ENCODE results near the gene GATA6. TPM values are rescaled to one million over a fixed set of nuclear protein-coding genes. Genes with fewer than 3 reads are reported as not detected.

Gene GATA6
- total RNA-seq, 1 donor from 2014 or later, result not detected

GRCh38 chr18:22159014-22159413 is 10.4 kb upstream of the GATA6 start:
- H3K9me3 Mint-ChIP-seq, result no peaks in the 10 kb centered on the region
- H3K36me3 Mint-ChIP-seq (ENCODE audit: low read depth), result no peaks in the 10 kb centered on the region
- H3K27ac Mint-ChIP-seq, result no peak overlapping the region
- intact Hi-C loops (cut with micrococcal nuclease), result no loop called here
- H3K4me3 Mint-ChIP-seq, result no peak overlapping the region
- H3K27me3 Mint-ChIP-seq, result peaks cover 16% of the 10 kb centered on the region
- H3K4me1 Mint-ChIP-seq, result no peaks in the 10 kb centered on the region
- DNase-seq, result no peak

- Mint-ChIP-seq H3K4me3 (no peak overlapping the region), H3K27ac (no peak overlapping the region), H3K4me1 (no peaks in the 10 kb centered on the region), H3K27me3 (peaks cover 29% of the 10 kb centered on the region), H3K9me3 (no peaks in the 10 kb centered on the region), H3K36me3 (ENCODE audit: low read depth) (peaks cover 1% of the 10 kb centered on the region)
- intact Hi-C loops (cut with micrococcal nuclease), result no loop called here
- DNase-seq, result no peak
These were observed 8.3 kb upstream of the GATA6 start for GRCh38 chr18:22161090-22161489.

GRCh38 chr18:22163416-22164161 is 5.8 kb upstream of the GATA6 start:
- H3K36me3 Mint-ChIP-seq (ENCODE audit: low read depth), result peaks cover 6% of the 10 kb centered on the region
- intact Hi-C loops (cut with micrococcal nuclease), result no loop called here
- peaks cover 5% of the 10 kb centered on the region for H3K4me1 Mint-ChIP-seq
- peaks cover 53% of the 10 kb centered on the region for H3K27me3 Mint-ChIP-seq
- H3K9me3 Mint-ChIP-seq, result no peaks in the 10 kb centered on the region
- H3K4me3 Mint-ChIP-seq, result no peak overlapping the region
- DNase-seq, result no peak
- no peak overlapping the region for H3K27ac Mint-ChIP-seq

- Mint-ChIP-seq H3K9me3 (no peaks in the 10 kb centered on the region), H3K27ac (no peak overlapping the region), H3K27me3 (peaks cover 59% of the 10 kb centered on the region), H3K4me1 (peaks cover 9% of the 10 kb centered on the region), H3K4me3 (no peak overlapping the region), H3K36me3 (ENCODE audit: low read depth) (peaks cover 7% of the 10 kb centered on the region)
- no peak for DNase-seq
- intact Hi-C loops (cut with micrococcal nuclease), result loop anchor here (5.0 kb wide), 3 partner anchors 183 to 922 kb away; partner anchors contain the start of gene GREB1L
These were observed 4.9 kb upstream of the GATA6 start for GRCh38 chr18:22164337-22165048.

- Mint-ChIP-seq H3K27me3 (peaks cover 65% of the 10 kb centered on the region), H3K4me3 (peak overlapping the region; percentile 32), H3K36me3 (ENCODE audit: low read depth) (peaks cover 9% of the 10 kb centered on the region), H3K9me3 (no peaks in the 10 kb centered on the region), H3K27ac (peak overlapping the region; percentile 66), H3K4me1 (peaks cover 12% of the 10 kb centered on the region)
- intact Hi-C loops (cut with micrococcal nuclease), result loop anchor here (5.0 kb wide), 3 partner anchors 182 to 923 kb away; partner anchors contain the start of gene GREB1L
- no peak for DNase-seq
These were observed 4.3 kb upstream of the GATA6 start for GRCh38 chr18:22165049-22165602.

- peaks cover 11% of the 10 kb centered on the region for H3K36me3 Mint-ChIP-seq (ENCODE audit: low read depth)
- intact Hi-C loops (cut with micrococcal nuclease), result loop anchor here (5.0 kb wide), 3 partner anchors 182 to 923 kb away; partner anchors contain the start of gene GREB1L
- H3K27ac Mint-ChIP-seq, result no peak overlapping the region
- no peaks in the 10 kb centered on the region for H3K9me3 Mint-ChIP-seq
- H3K27me3 Mint-ChIP-seq, result peaks cover 70% of the 10 kb centered on the region
- H3K4me1 Mint-ChIP-seq, result peaks cover 14% of the 10 kb centered on the region
- DNase-seq, result no peak
- no peak overlapping the region for H3K4me3 Mint-ChIP-seq
These were observed 3.8 kb upstream of the GATA6 start for GRCh38 chr18:22165603-22166068.

- no peak for DNase-seq
- H3K27me3 Mint-ChIP-seq, result peaks cover 74% of the 10 kb centered on the region
- intact Hi-C loops (cut with micrococcal nuclease), result loop anchor here (5.0 kb wide), 3 partner anchors 181 to 924 kb away; partner anchors contain the start of gene GREB1L
- H3K27ac Mint-ChIP-seq, result peak overlapping the region; percentile 37
- H3K36me3 Mint-ChIP-seq (ENCODE audit: low read depth), result peaks cover 11% of the 10 kb centered on the region
- H3K9me3 Mint-ChIP-seq, result no peaks in the 10 kb centered on the region
- peaks cover 17% of the 10 kb centered on the region for H3K4me1 Mint-ChIP-seq
- no peak overlapping the region for H3K4me3 Mint-ChIP-seq
These were observed 3.1 kb upstream of the GATA6 start for GRCh38 chr18:22166069-22166950.

GRCh38 chr18:22167091-22167470 is 2.3 kb upstream of the GATA6 start:
- Mint-ChIP-seq H3K27ac (no peak overlapping the region), H3K4me3 (no peak overlapping the region), H3K27me3 (peaks cover 71% of the 10 kb centered on the region), H3K9me3 (no peaks in the 10 kb centered on the region), H3K36me3 (ENCODE audit: low read depth) (peaks cover 11% of the 10 kb centered on the region), H3K4me1 (peaks cover 17% of the 10 kb centered on the region)
- no peak for DNase-seq
- intact Hi-C loops (cut with micrococcal nuclease), result loop anchor here (5.0 kb wide), 3 partner anchors 180 to 925 kb away; partner anchors contain the start of gene GREB1L

- DNase-seq, result no peak
- no peak overlapping the region for H3K4me3 Mint-ChIP-seq
- intact Hi-C loops (cut with micrococcal nuclease), result loop anchor here (5.0 kb wide), 3 partner anchors 180 to 925 kb away; partner anchors contain the start of gene GREB1L
- H3K27me3 Mint-ChIP-seq, result peaks cover 72% of the 10 kb centered on the region
- H3K27ac Mint-ChIP-seq, result no peak overlapping the region
- H3K36me3 Mint-ChIP-seq (ENCODE audit: low read depth), result peaks cover 11% of the 10 kb centered on the region
- peaks cover 17% of the 10 kb centered on the region for H3K4me1 Mint-ChIP-seq
- no peaks in the 10 kb centered on the region for H3K9me3 Mint-ChIP-seq
These were observed 1.7 kb upstream of the GATA6 start for GRCh38 chr18:22167471-22168241.

GRCh38 chr18:22168360-22168921 is 948 bp upstream of the GATA6 start:
- H3K27me3 Mint-ChIP-seq, result peaks cover 76% of the 10 kb centered on the region
- peak overlapping the region; percentile 51 for H3K27ac Mint-ChIP-seq
- no peaks in the 10 kb centered on the region for H3K9me3 Mint-ChIP-seq
- H3K4me3 Mint-ChIP-seq, result peak overlapping the region; percentile 54
- intact Hi-C loops (cut with micrococcal nuclease), result loop anchor here (5.0 kb wide), 3 partner anchors 179 to 926 kb away; partner anchors contain the start of gene GREB1L
- peaks cover 17% of the 10 kb centered on the region for H3K4me1 Mint-ChIP-seq
- peak; percentile 64 for DNase-seq
- H3K36me3 Mint-ChIP-seq (ENCODE audit: low read depth), result peaks cover 11% of the 10 kb centered on the region

GRCh38 chr18:22169889-22170420 is 566 bp downstream of the GATA6 start:
- H3K4me3 Mint-ChIP-seq, result peak overlapping the region; percentile 88
- H3K36me3 Mint-ChIP-seq (ENCODE audit: low read depth), result peaks cover 11% of the 10 kb centered on the region
- no peaks in the 10 kb centered on the region for H3K9me3 Mint-ChIP-seq
- H3K27ac Mint-ChIP-seq, result no peak overlapping the region
- intact Hi-C loops (cut with micrococcal nuclease), result loop anchor here (5.0 kb wide), 3 partner anchors 177 to 928 kb away; partner anchors contain the start of gene GREB1L
- peaks cover 77% of the 10 kb centered on the region for H3K27me3 Mint-ChIP-seq
- H3K4me1 Mint-ChIP-seq, result peaks cover 17% of the 10 kb centered on the region
- DNase-seq, result no peak

All from activated CD4-positive, alpha-beta T cell treated with anti-CD3 and anti-CD28 coated beads, Interleukin-2, amount 10 ng/mL, durations not matched to agents 24 days and 14 days (primary cell).